ENCODE results near the gene BAZ2B.
"Not testable (repeated sequence)": the region's sequence is repeated elsewhere in the genome, so short reads cannot be mapped to it uniquely, and the experiment has no call there.

Gene BAZ2B

DNA sequence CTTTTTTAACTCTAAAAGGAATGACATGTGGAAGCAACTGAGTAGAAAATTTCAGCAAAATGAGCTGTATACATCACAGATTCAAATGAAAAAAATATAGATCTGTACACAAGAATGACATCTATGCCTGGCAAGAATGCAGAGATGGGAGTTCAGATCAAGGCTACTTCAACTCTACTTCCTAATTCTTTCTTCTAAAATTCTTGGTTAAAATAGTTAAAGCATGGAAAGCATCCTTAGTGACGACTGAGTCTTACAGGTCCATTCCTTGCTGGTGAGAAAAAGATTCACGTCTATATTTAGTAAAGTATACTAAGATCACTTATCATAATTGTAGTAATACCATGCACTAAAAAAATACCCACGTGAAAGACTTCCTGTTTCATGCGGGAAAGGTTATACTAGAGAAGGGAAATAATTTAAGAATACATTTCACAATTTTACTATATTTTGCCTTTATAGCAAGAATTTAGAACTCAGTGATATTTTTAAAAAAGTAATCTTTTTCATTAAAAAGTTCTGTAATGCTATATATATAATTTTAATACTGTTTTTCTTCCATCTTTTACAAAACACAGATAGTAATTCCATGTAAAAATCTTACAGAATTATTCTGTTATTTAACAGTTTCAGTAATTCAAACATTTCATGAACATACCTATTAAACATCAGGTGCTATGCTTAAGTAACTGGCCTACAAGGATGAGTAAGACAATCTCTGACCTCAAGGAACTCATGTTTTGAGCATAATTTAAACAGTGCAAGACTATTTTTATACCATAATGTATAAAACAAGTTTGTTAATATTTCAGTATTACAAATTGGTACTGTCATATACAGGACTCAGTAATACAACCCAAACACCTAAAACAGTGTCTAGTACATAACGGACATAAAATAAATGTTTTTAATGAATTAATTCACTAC lies 159.6 kb downstream of the BAZ2B start:
- no peak for DNase-seq

GRCh38 chr2:159455330-159455918 lies 160.9 kb downstream of the BAZ2B start:
- DNase-seq = no peak

DNA sequence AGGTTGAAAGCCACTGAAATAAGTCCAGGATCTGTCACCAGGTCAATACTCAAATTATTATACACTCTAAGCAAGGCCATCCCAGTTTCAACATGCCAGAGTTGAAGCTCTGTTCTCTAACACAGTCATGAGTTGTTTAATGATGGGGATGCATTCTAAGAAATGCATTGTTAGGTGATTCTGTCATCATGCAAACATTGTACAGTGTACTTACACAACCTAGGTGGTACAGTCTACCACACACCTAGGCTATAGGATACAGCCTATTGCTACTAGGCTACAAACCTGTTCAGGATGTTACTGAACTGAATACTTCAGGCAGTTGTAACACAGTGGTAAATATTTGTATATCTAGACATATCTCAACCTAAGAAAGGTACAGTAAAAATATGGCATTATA lies 162.2 kb downstream of the BAZ2B start:
- no peak for DNase-seq

DNA sequence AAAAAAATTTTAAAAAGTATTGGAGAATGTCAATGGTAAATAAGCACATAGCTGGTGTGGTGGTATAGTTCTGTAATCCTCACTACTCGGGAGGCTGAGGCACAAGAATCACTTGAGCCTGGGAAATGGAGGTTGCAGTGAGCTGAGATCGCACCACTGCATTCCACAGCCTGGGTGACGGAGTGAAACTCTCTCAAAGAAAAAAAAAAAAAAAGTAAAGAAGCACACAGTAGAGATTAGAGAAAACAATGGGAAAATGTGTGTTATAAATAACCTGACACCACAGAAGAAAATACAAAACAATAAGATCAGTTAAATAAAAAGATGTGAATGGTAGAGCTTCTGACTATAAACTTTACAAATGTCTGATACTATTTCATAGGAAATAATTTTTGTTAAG lies 166.2 kb downstream of the BAZ2B start:
- DNase-seq = no peak

DNA sequence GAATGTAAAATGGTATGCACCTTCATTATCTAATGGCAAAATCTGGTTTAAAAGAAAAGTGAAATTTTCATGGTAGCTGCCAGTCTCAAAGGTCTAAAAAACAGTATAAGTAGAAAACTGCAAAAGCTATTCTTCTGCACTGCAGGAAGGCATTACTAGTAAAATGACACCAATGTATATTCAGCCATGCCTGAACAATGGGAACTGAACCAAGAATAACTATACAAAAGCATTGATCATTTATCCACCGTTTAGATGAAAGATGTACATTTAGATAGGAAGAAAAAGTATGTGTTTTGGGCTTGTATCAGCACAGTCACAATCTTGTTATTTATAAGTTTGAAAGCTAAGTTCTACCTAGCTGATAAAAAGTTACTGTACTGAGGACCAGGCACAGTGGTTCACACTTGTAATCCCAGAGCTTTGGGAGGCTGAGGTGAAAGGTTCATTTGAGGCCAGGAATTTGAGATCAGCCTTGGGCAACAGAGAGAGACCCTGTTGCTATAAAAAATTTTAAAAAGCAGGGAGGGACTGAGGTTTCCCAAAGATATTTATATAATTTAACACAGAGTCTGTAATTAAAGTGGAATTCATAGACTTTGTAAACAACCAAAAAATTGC lies 166.7 kb downstream of the BAZ2B start:
- DNase-seq = no peak

- no peak for DNase-seq
These were observed 169.5 kb downstream of the BAZ2B start for GRCh38 chr2:159446817-159447216.

- no peak for DNase-seq
These were observed 170.1 kb downstream of the BAZ2B start for GRCh38 chr2:159446201-159446600.

- DNase-seq = no peak
These were observed 171.0 kb downstream of the BAZ2B start for GRCh38 chr2:159445307-159445706.

DNA sequence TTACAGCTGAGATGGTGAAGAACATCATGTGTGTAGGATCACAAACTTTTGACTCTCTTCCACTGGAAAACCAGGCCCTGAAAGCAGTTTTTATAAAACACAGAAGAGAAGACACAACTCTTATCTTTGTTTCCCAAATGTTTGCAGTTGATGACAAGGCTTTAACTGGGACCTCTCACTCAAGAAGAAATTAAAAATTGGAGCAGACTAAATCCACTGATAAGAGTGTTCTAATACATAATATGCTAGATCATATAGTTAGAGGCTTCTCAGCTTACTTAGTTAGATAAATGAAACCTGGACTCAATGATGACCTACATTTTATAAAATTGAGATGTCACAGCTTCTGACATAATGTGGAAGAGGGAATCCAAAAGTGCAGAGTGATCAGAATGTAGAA lies 171.6 kb downstream of the BAZ2B start:
- DNase-seq = no peak

- no peak for DNase-seq
These were observed 174.0 kb downstream of the BAZ2B start for GRCh38 chr2:159442159-159442852.

GRCh38 chr2:159441182-159441581 lies 175.2 kb downstream of the BAZ2B start:
- no peak for DNase-seq

DNA sequence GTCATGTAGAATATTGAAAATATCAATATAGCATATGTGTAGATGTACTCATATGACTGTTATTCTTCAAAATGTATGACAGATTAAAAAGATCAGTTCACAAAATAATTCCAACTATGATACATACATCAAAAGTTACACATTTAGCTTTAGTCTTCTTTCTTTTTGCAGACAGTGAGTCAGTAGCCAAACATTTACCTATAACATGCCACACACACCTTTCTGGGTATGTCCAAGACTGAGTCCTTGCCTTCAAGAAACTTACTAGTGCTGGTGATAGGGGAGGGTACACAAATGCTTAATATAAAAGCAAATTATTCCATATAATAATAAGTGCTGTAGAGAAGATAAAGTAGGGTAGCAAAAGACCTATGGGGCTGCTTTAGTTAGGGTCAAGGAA lies 176.9 kb downstream of the BAZ2B start:
- no peak for DNase-seq

GRCh38 chr2:159438720-159439353 lies 177.5 kb downstream of the BAZ2B start:
- DNase-seq = no peak

DNA sequence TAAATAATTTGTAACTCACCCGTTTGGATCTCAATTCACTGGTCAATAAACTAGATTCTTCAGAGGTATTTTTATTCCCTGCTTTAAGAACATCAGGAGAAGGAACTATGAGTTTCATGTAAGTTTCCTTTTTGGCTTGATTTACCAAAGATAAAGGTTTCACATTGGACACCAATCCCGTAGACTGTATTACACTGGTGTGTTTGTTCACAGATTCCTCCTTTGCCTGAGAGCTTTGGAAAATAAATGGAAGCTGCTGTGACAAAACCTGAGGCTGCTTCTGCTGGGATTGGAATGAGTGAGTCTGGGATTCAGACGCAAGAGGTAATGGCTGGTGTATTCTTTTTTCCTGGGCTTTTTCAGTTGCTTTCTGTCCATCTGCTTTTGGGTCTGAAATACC lies 178.1 kb downstream of the BAZ2B start:
- DNase-seq = no peak

- no peak for DNase-seq
These were observed 183.7 kb downstream of the BAZ2B start for GRCh38 chr2:159432610-159433009.

DNA sequence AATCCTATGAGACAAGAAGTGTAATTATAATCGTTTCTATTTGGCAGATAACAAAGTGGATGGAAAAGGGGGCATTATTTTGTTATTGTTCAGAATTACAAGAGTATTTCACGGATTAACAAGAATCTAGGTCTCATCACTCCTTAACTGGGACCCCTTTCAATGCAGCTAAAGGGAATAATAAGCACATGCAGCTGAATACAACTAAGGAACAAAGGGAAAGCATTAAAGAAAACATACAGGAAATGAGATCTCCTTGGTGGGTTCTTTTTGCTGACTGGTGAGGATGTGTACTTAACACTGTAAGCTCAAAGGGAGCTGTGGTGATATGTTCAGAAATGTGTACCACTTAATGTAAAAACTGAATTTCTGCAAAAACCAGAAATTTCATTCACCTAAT lies 189.3 kb downstream of the BAZ2B start:
- no peak for DNase-seq

DNA sequence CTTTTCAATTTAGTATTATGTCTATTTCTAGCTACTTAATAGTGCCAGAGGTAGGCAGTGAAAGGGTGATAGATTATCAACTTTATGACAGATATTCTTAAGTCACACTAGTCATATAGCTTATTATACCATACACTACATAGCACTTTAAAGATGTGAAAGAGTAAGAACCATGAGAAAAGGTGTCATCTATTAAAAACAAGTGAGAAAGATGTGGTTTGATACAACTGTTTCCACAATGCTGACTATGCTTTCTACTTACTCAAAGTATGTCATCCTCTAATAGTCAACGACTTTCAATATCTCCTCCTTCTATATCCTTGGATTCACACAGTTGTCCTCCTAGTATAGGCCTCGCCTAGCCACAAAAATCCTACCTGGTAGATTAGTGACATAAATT lies 196.9 kb downstream of the BAZ2B start:
- DNase-seq = no peak

GRCh38 chr2:159411460-159411859 lies 204.9 kb downstream of the BAZ2B start:
- DNase-seq = no peak

GRCh38 chr2:159410276-159410675 lies 206.1 kb downstream of the BAZ2B start:
- DNase-seq = no peak

GRCh38 chr2:159409116-159409800 lies 207.1 kb downstream of the BAZ2B start:
- DNase-seq = no peak

- no peak for DNase-seq
These were observed 213.6 kb downstream of the BAZ2B start for GRCh38 chr2:159402790-159403189.

DNA sequence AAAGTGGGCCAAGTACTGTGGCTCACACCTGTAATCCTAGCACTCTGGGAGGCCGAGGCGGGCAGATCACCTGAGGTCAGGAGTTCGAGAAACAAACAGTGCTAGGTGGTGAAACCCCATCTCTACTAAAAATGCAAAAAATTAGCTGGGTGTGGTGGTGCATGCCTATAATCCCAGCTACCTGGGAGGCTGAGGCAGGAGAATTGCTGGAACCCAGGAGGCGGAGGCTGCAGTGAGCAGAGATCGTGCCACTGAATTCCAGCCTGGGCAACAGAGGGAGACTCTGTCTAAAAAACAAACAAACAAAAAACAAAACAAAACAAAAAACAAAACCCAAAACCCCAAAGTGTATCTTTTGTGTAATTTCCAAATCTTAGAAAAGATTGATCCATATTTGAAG lies 214.2 kb downstream of the BAZ2B start:
- not testable (repeated sequence) for DNase-seq
